Sigmoid colon (tissue), 7 donors: ENCODE results near the gene DOCK3. TPM values are rescaled to one million over a fixed set of nuclear protein-coding genes. Genes with fewer than 3 reads are reported as not detected.

ENCODE experiments used
- DNase-seq: peaks from one replicate; pipeline ENCODE4 v3.0.0-alpha.2; 2019
- H3K27ac ChIP-seq, 4 donors: fragments of 200-600 bp; sonication (generic); one replicate each; pipeline ENCODE4 v1.5.1; 2016 to 2019; ENCODE audit warnings: mild to moderate bottlenecking in 1 of 4
- H3K27me3 ChIP-seq, 3 donors: fragments of 200-600 bp; sonication (generic); one replicate each; pipeline ENCODE4 v1.5.1; 2019; ENCODE audit warnings: mild to moderate bottlenecking in 1 of 3
- H3K36me3 ChIP-seq, 4 donors: fragments of 200-600 bp; sonication (generic); one replicate each; pipeline ENCODE4 v1.5.1; 2016 to 2019
- H3K4me1 ChIP-seq, 4 donors: fragments of 200-600 bp; sonication (generic); one replicate each; pipeline ENCODE4 v1.5.1; 2017 to 2019
- H3K4me3 ChIP-seq, 4 donors: fragments of 200-600 bp; sonication (generic); one replicate each; pipeline ENCODE4 v1.5.1; 2017 to 2019; ENCODE audit warnings: mild to moderate bottlenecking in 2 of 4, moderate library complexity in 1 of 4
- H3K9me3 ChIP-seq, 4 donors: fragments of 200-600 bp in 3 of 4; sonication (generic) in 3 of 4; one replicate each; pipeline versions ENCODE4 v1.5.1 to v1.6.1; 2013 to 2019
- EP300 ChIP-seq, 4 donors: sonication (generic); formaldehyde crosslinking; IDR thresholded peaks; one replicate each; pipeline ENCODE4 v1.6.1; 2017; ENCODE audit warnings: antibody characterized with exemption in 4 of 4
- POLR2A ChIP-seq, 2 donors: fragments of 450-650 bp; IDR thresholded peaks; one replicate each; pipeline ENCODE4 v1.6.1; 2016; ENCODE audit warnings: antibody characterized with exemption in 2 of 2, mild to moderate bottlenecking in 2 of 2, moderate library complexity in 2 of 2
- POLR2AphosphoS5 ChIP-seq, 4 donors: sonication (generic); formaldehyde crosslinking; IDR thresholded peaks; one replicate each; pipeline ENCODE4 v1.6.1; 2017; ENCODE audit warnings: antibody characterized with exemption in 4 of 4
- WGBS, 2 donors: extraction: QIAGEN DNeasy Blood & Tissue Kit; methylation state at CpG; one replicate each; pipeline ENCODE4 v1.1.7; 2013; 5-methylcytosine and 5-hydroxymethylcytosine counted together
- intact Hi-C: fragments of 100-400 bp; cut with DNase I; formaldehyde crosslinking; loops from one replicate; pipeline ENCODE4 v1.15.1; 2023
- polyA plus RNA-seq, 3 donors: library from polyadenylated mRNA; stranded (reverse); fragments of 200-250 nt; gene quantifications; one replicate each; pipeline ENCODE4 v1.2.3, GENCODE V29; 2013
- total RNA-seq, 4 donors: library from RNA; depleted of rRNA; stranded (reverse); fragments of >200 nt; gene quantifications; one replicate each; pipeline ENCODE4 v1.1.0, GENCODE V29; 2016
- TF ChIP-seq, protein P1 (sequence below), 4 experiments: fragments of 450-650 bp in 3 of 4; fragments of 200-600 bp in 1 of 4; IDR thresholded peaks; one replicate each; pipeline ENCODE4 v1.5.1; 2016 to 2019; ENCODE audit warnings: antibody characterized with exemption in 4 of 4, mild to moderate bottlenecking in 3 of 4, moderate library complexity in 2 of 4
- donor health status: healthy with polysubstance abuse.
- donor health status: Bipolar disorder and iron deficiency.
- donor health status: healthy.

The DOCK3 gene
- total and polyA plus RNA-seq, 7 donors, result 0.25 to 4.4 (median 3.3) TPM; not detected in 2

DNA sequence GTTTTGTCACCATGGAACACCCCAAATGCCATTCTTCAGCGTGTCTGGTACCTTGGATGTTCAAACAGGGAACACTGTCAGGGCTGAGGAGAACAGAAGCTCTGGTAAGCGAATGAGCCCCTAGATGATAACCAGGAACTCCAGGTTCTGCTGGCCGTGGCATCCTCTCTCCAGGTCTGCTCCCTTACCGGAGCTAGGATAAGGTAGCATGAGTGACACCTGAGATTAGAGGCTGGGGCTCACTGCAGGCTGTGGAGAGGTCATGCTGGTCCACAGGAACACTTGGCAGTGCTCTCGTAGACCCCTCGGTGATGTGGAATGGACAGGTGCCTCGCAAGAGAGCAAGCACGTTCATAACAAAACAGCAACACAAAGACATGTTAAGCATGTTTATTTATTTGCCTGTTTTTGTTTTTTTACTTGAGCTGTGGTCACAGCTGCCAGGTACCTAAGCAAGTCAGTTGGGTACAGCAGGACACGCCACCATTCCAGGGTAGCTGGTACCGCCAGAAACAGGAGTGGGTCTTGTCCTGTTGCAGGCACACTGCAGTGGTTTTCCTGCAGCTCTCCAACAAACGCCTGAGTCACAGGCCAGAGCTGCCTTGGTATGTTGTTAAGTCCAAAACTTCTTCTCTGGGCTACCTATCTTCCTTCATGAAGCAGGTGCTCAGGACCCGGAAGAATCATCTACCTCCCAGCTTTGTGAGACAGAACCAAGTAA, 720.9 kb downstream of the DOCK3 start:
- H3K9me3 ChIP-seq, result no peaks in the 10 kb centered on the region
- H3K27me3 ChIP-seq, result no peaks in the 10 kb centered on the region
- H3K4me3 ChIP-seq, result no peak overlapping the region
- no peak for TF ChIP-seq EP300 (IDR thresholded peaks at IDR 0.05)
- TF ChIP-seq POLR2A (IDR thresholded peaks at IDR 0.05), result no peak
- TF ChIP-seq, protein P1, sequence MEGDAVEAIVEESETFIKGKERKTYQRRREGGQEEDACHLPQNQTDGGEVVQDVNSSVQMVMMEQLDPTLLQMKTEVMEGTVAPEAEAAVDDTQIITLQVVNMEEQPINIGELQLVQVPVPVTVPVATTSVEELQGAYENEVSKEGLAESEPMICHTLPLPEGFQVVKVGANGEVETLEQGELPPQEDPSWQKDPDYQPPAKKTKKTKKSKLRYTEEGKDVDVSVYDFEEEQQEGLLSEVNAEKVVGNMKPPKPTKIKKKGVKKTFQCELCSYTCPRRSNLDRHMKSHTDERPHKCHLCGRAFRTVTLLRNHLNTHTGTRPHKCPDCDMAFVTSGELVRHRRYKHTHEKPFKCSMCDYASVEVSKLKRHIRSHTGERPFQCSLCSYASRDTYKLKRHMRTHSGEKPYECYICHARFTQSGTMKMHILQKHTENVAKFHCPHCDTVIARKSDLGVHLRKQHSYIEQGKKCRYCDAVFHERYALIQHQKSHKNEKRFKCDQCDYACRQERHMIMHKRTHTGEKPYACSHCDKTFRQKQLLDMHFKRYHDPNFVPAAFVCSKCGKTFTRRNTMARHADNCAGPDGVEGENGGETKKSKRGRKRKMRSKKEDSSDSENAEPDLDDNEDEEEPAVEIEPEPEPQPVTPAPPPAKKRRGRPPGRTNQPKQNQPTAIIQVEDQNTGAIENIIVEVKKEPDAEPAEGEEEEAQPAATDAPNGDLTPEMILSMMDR (IDR thresholded peaks at IDR 0.05), result no peak
- H3K27ac ChIP-seq, result no peak overlapping the region
- intact Hi-C loops, result loop anchor here (10.0 kb wide), 2 partner anchors 569 to 1041 kb away; partner anchors contain the start of genes CYB561D2, NPRL2, PCBP4 and TMEM115
- peaks cover 25 to 77% (median 47%) of the 10 kb centered on the region in 4 donors for H3K36me3 ChIP-seq
- 79 to 83% methylated on average over 12 of the region's 12 CpGs for WGBS, 2 donors
- H3K4me1 ChIP-seq, result peaks cover 0 to 56% (median 41%) of the 10 kb centered on the region in 4 donors
- DNase-seq, result no peak

DNA sequence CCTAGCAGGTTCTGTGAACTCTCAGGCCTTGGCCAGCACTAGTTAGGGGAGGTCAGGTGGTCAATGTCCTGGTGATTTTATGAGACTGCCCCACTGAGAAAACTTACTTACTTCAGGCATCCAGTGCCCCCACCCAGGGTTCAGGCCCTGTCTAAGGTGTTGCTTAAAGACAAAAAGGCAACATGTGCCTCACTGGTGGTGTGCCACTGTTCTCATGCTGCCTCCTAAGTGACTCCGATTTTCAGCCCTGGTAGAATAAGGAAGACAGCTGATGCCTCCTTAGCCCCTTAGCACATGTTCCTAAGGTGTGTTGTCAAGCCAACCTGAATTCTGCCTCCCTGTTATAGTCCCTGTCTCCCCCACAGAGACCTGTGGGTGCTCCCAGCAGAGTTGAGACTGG, 721.7 kb downstream of the DOCK3 start:
- Histone ChIP-seq H3K9me3 (no peaks in the 10 kb centered on the region), H3K27ac (no peak overlapping the region), H3K4me3 (no peak overlapping the region), H3K27me3 (no peaks in the 10 kb centered on the region), H3K36me3 (peaks cover 28 to 82% (median 47%) of the 10 kb centered on the region in 4 donors), H3K4me1 (peaks cover 0 to 54% (median 39%) of the 10 kb centered on the region in 4 donors)
- TF ChIP-seq POLR2AphosphoS5 (IDR thresholded peaks at IDR 0.05) (no peak), EP300 (IDR thresholded peaks at IDR 0.05) (no peak), POLR2A (IDR thresholded peaks at IDR 0.05) (no peak)
- TF ChIP-seq, protein P1 (IDR thresholded peaks at IDR 0.05), result no peak
- 91 to 95% methylated on average over 1 of the region's 1 CpG for WGBS, 2 donors
- intact Hi-C loops, result loop anchor here (10.0 kb wide), 2 partner anchors 568 to 1042 kb away; partner anchors contain the start of genes CYB561D2, NPRL2, PCBP4 and TMEM115
- DNase-seq, result no peak

DNA sequence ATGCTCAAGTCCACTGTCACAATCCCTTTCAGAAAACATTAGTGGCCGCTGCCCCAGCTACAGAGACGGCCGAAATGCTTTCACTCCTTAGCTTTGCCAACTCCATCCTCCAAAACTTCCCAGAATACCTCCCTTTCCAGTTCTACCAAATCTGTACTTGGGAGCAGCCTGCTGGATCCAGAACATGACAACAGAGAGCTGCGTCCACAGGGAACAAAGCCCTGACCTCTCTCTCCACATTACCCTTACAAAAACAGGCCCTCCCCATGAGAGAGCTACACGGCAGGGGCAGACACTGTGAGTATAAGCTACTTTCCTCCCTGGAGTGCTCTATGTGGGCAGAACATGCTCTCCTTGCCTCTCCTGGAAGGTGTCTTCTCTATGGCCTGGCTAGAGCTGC, 722.7 kb downstream of the DOCK3 start:
- 78 to 81% methylated on average over 5 of the region's 5 CpGs for WGBS, 2 donors
- intact Hi-C loops, result loop anchor here (10.0 kb wide), 2 partner anchors 567 to 1043 kb away; partner anchors contain the start of genes CYB561D2, NPRL2, PCBP4 and TMEM115
- Histone ChIP-seq H3K9me3 (no peaks in the 10 kb centered on the region), H3K4me1 (peaks cover 0 to 47% (median 32%) of the 10 kb centered on the region in 4 donors), H3K4me3 (no peak overlapping the region), H3K36me3 (peaks cover 31 to 85% (median 51%) of the 10 kb centered on the region in 4 donors), H3K27me3 (no peaks in the 10 kb centered on the region), H3K27ac (peak overlapping the region in 1 of 4 donors; percentile 33)
- TF ChIP-seq POLR2A (IDR thresholded peaks at IDR 0.05) (no peak), POLR2AphosphoS5 (IDR thresholded peaks at IDR 0.05) (no peak)
- no peak for DNase-seq

DNA sequence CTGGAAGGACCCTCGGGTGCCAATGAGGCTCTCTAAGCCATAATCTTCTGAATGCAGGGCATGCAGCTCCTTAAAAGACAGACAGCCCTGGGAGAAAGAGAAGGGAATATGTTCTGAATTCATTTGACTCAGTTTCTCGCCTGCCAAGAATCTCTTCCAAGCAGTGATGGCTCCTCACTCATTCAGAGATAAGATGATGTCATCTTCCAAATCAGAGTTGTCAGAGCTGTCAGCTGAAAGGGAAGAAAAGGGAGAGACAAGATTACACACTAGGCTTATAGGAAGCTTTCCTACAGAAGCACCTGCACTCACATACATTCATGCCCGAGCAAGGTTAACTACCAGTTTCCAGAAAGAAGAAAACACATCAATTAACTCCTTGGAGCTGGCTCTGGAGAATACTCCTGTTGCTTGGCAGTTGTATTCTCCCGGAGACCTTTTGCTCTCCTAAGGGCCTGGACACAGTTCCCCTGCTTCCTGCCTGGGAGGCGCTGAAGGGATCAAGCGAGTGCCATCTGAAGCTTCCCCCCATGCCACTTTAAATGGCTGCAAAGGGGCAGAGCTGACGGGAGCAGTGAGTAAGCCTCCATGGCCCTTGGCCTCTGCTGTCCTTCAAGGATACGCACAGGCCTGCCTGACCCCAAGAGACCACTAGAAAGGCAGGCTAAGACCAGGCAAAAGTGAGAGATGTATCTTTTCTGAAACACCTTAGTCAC, 724.0 kb downstream of the DOCK3 start:
- no peak overlapping the region for H3K27ac ChIP-seq
- intact Hi-C loops, result loop anchor here (10.0 kb wide), 2 partner anchors 566 to 1044 kb away; partner anchors contain the start of genes CYB561D2, NPRL2, PCBP4 and TMEM115
- no peaks in the 10 kb centered on the region for H3K9me3 ChIP-seq
- peaks cover 18 to 86% (median 43%) of the 10 kb centered on the region in 4 donors for H3K36me3 ChIP-seq
- no peak overlapping the region for H3K4me3 ChIP-seq
- TF ChIP-seq EP300 (IDR thresholded peaks at IDR 0.05) (no peak), POLR2AphosphoS5 (IDR thresholded peaks at IDR 0.05) (no peak), POLR2A (IDR thresholded peaks at IDR 0.05) (no peak)
- TF ChIP-seq, protein P1 (IDR thresholded peaks at IDR 0.05), result no peak
- 71 to 81% methylated on average over 8 of the region's 8 CpGs for WGBS, 2 donors
- no peaks in the 10 kb centered on the region for H3K27me3 ChIP-seq
- DNase-seq, result no peak
- H3K4me1 ChIP-seq, result peaks cover 0 to 33% (median 18%) of the 10 kb centered on the region in 4 donors

DNA sequence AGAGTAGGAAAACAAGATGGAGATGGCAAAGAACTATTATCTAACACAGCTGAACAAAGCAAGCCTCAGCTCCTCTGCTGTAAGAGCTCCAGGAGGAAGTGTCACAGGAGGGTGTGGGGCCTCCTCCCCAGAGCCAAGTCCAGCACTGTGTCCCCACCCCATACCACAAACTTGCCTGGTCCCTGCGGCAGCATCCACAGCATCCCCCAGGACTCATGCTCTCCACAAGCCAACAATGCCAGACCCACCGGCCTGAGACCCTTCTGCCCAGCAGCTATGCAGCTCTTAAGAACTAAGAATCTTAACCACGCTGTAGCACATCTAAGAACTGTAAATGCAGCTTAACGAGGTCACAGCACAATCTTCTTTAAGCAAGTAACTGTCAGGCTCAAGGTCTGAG, 725.4 kb downstream of the DOCK3 start:
- peaks cover 16 to 77% (median 35%) of the 10 kb centered on the region in 4 donors for H3K36me3 ChIP-seq
- intact Hi-C loops, result no loop called here
- TF ChIP-seq POLR2A (IDR thresholded peaks at IDR 0.05), result no peak
- TF ChIP-seq, protein P1 (IDR thresholded peaks at IDR 0.05), result no peak
- TF ChIP-seq EP300 (IDR thresholded peaks at IDR 0.05), result no peak
- TF ChIP-seq POLR2AphosphoS5 (IDR thresholded peaks at IDR 0.05), result no peak
- H3K27ac ChIP-seq, result no peak overlapping the region
- no peaks in the 10 kb centered on the region for H3K9me3 ChIP-seq
- DNase-seq, result no peak
- 58 to 84% methylated on average over 4 of the region's 4 CpGs for WGBS, 2 donors
- no peaks in the 10 kb centered on the region for H3K27me3 ChIP-seq
- peaks cover 0 to 19% (median 7%) of the 10 kb centered on the region in 4 donors for H3K4me1 ChIP-seq
- H3K4me3 ChIP-seq, result no peak overlapping the region
